ENCODE results near the gene HIPK2.

HIPK2 gene

DNA sequence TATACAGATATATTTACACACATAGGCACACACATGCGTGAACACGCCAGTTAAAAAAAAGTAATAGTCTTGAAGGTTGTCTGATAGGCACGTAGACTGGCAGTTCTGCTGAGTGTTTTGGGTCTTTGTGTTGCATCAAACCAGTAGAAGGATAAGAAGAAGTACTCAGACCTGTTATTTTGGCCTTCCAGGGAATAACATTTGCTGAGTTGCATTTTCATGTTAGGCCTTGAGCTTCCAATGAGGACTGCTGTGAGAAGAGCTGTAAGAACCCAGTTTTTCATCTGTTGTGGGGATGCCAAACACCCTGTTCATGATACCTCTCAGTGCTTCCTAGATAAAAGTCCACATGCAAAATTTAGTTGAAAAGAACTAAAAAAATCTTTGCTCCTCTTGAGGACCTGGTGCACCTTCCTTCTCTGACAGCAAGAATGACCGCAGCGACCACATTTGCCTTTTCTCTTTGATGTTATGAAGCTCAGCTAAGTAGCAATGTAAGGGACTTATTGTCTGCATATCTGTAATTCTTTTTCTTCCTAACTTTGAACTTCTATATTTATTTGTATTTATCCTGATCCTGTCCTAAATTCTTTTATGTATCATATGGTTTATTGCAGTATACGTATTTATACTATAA, 27.2 kb downstream of the HIPK2 start:
- Histone ChIP-seq H3K27me3 (replicated peaks) (no peaks in the 10 kb centered on the region), H3K27ac (no peak overlapping the region), H3K36me3 (replicated peaks) (peaks cover 7% of the 10 kb centered on the region), H3K4me3 (ENCODE audit: low read depth, low read length) (no peak overlapping the region)
- TF ChIP-seq, protein P1, sequence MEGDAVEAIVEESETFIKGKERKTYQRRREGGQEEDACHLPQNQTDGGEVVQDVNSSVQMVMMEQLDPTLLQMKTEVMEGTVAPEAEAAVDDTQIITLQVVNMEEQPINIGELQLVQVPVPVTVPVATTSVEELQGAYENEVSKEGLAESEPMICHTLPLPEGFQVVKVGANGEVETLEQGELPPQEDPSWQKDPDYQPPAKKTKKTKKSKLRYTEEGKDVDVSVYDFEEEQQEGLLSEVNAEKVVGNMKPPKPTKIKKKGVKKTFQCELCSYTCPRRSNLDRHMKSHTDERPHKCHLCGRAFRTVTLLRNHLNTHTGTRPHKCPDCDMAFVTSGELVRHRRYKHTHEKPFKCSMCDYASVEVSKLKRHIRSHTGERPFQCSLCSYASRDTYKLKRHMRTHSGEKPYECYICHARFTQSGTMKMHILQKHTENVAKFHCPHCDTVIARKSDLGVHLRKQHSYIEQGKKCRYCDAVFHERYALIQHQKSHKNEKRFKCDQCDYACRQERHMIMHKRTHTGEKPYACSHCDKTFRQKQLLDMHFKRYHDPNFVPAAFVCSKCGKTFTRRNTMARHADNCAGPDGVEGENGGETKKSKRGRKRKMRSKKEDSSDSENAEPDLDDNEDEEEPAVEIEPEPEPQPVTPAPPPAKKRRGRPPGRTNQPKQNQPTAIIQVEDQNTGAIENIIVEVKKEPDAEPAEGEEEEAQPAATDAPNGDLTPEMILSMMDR (IDR thresholded peaks at IDR 0.05; ENCODE audit: low read depth, low read length, missing control alignments): no peak
- in situ Hi-C loops (cut with HindIII; ENCODE audit: low pct_ligation_motif_present, low sequenced_read_pairs): no loop called here
- DNase-seq: no peak

DNA sequence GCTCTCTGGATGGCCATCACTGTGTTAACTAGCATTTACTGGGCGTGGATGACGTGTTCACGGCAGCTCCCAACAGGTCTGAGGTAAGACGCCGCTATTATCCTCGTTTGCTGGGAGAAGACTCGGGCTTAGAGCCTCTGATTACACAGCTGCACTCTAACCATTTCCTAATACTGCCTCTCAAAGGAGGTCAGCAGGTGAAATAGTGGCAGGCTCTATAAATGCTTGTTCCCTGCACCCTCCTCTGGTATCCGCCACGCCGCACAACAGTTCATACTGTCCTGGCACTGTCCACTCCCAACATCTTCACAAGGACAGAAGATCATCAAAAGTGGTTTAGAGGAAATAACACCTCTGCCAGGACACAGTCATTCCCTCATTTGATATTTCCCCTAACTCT, 28.3 kb downstream of the HIPK2 start:
- Histone ChIP-seq H3K36me3 (replicated peaks) (peaks cover 4% of the 10 kb centered on the region), H3K27ac (no peak overlapping the region), H3K4me3 (ENCODE audit: low read depth, low read length) (no peak overlapping the region), H3K27me3 (replicated peaks) (no peaks in the 10 kb centered on the region)
- in situ Hi-C loops (cut with HindIII; ENCODE audit: low pct_ligation_motif_present, low sequenced_read_pairs): no loop called here
- no peak for DNase-seq
- TF ChIP-seq, protein P1 (IDR thresholded peaks at IDR 0.05; ENCODE audit: low read depth, low read length, missing control alignments): no peak

DNA sequence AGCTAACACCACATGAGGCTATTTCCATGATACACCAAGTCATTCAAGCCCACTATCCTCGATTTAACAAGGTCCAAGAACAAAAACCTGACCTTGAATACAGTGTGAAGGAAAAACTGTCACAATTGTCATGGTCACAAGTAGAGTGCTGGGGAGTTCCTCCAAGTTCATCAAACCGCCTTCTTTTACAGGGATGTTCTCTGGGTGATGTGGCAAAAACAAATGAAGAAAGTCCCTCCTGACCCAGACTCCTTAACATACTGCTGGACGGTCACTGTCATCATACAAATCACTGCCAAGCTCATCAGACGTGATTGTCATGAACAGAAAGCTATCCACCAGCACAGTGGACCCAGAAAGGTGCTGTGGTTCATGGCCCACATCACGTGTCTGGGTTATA, 28.9 kb downstream of the HIPK2 start:
- TF ChIP-seq, protein P1 (IDR thresholded peaks at IDR 0.05; ENCODE audit: low read depth, low read length, missing control alignments): no peak
- H3K4me3 ChIP-seq (ENCODE audit: low read depth, low read length): no peak overlapping the region
- no peak for DNase-seq
- H3K27ac ChIP-seq: no peak overlapping the region
- no peaks in the 10 kb centered on the region for H3K27me3 ChIP-seq (replicated peaks)
- in situ Hi-C loops (cut with HindIII; ENCODE audit: low pct_ligation_motif_present, low sequenced_read_pairs): no loop called here
- peaks cover 2% of the 10 kb centered on the region for H3K36me3 ChIP-seq (replicated peaks)

DNA sequence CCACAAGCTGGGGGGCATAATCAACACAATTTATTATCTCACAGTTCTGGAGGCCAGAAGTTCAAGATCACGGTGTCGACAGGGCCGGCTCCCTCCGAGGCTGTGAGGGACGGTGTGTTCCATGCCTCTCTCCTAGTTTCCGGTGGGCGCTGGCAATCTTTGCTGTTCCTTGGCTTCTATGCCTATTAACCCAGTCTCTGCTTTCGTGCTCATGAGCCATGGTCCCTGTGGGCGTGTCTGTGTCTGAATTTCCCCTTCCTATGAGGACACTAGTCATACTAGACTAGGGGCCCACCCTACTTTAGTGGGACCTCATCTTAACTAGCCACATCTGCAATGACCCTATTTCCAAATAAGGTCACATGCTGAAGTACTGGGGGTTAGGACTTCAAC, 29.4 kb downstream of the HIPK2 start:
- Histone ChIP-seq H3K27ac (no peak overlapping the region), H3K27me3 (replicated peaks) (no peaks in the 10 kb centered on the region), H3K36me3 (replicated peaks) (peaks cover 2% of the 10 kb centered on the region), H3K4me3 (ENCODE audit: low read depth, low read length) (no peak overlapping the region)
- no peak for DNase-seq
- TF ChIP-seq, protein P1 (IDR thresholded peaks at IDR 0.05; ENCODE audit: low read depth, low read length, missing control alignments): no peak
- in situ Hi-C loops (cut with HindIII; ENCODE audit: low pct_ligation_motif_present, low sequenced_read_pairs): no loop called here

DNA sequence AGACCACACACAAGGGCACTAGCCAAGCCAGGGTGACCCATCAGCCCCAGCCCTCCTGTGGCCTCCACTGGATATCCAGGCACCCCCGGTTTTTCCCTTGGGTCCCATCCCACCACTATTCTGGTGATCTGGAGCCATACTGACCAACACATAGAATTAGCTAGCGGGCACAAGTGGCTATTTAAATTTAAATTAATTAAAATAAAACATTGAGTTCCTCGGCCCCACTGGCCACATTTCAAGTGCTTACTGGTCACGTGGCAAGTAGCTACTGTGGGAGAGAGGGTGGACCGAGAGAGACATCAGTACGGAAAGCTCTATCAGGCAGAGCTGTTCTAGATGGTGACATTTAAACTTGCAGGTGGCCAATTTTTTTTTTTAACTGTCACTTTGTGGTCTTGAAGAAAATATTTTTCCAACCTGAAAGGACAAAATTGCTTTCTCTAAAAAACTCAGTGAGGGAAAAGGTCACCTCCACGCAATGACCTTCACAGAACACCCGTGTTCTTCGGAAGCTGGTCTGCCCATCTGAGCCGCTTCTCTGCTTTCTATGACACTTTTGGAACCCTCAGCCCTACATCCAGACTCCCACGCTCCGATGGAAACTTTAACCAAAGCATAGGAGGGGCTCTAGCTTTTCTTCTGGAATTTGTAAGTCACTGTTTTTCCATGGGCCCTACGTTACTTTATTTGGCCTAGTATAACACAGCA, 30.0 kb downstream of the HIPK2 start:
- Histone ChIP-seq H3K4me3 (ENCODE audit: low read depth, low read length) (no peak overlapping the region), H3K27ac (no peak overlapping the region), H3K27me3 (replicated peaks) (no peaks in the 10 kb centered on the region), H3K36me3 (replicated peaks) (peaks cover 2% of the 10 kb centered on the region)
- in situ Hi-C loops (cut with HindIII; ENCODE audit: low pct_ligation_motif_present, low sequenced_read_pairs): no loop called here
- TF ChIP-seq, protein P1 (IDR thresholded peaks at IDR 0.05; ENCODE audit: low read depth, low read length, missing control alignments): no peak
- DNase-seq: no peak
